GM23338 (cell line): ENCODE measurements around the gene TYW5. TPM values are rescaled to one million over a fixed set of nuclear protein-coding genes. Genes with fewer than 3 reads are reported as not detected.

Source experiments
- ATAC-seq: fragments of 200-7000 bp; cut with Tn5 transposase; 3 replicates; pipeline ENCODE4 v1.9.1; 2020
- DNase-seq: peaks from one replicate; pipeline ENCODE4 v3.0.0-alpha.2; 2015; ENCODE audit warnings: low spot score
- H2AFZ ChIP-seq: fragments of 200-600 bp; sonication (generic); 2 replicates; pipeline ENCODE4 v1.8.0; 2016; ENCODE audit warnings: antibody characterized with exemption, mild to moderate bottlenecking, moderate library complexity
- H3F3A ChIP-seq: fragments of 200-600 bp; sonication (generic); replicated peaks from 2 replicates; pipeline ENCODE4 v1.8.0; 2017; ENCODE audit warnings: antibody characterized with exemption, mixed run types, low read depth
- H3K27ac ChIP-seq: fragments of 200-600 bp; sonication (generic); 2 replicates; pipeline ENCODE4 v1.6.1; 2016; ENCODE audit warnings: low read depth
- H3K27me3 ChIP-seq: fragments of 200-600 bp; sonication (generic); 2 replicates; pipeline ENCODE4 v1.8.0; 2016; ENCODE audit warnings: mild to moderate bottlenecking, mixed run types, moderate library complexity; ENCODE audit not compliant: insufficient read depth
- H3K36me3 ChIP-seq: fragments of 200-600 bp; sonication (generic); 2 replicates; pipeline ENCODE4 v1.8.0; 2016; ENCODE audit warnings: mild to moderate bottlenecking; ENCODE audit not compliant: insufficient read depth
- H3K4me1 ChIP-seq: fragments of 200-600 bp; sonication (generic); 2 replicates; pipeline ENCODE4 v1.8.0; 2016; ENCODE audit warnings: mild to moderate bottlenecking, moderate library complexity; ENCODE audit not compliant: insufficient read depth
- H3K4me2 ChIP-seq: fragments of 200-600 bp; sonication (generic); 2 replicates; pipeline ENCODE4 v1.7.1; 2017; ENCODE audit warnings: mixed run types
- H3K4me3 ChIP-seq: fragments of 200-600 bp; sonication (generic); 2 replicates; pipeline ENCODE4 v1.6.1; 2016; ENCODE audit warnings: mixed run types
- H3K79me2 ChIP-seq: fragments of 200-600 bp; sonication (generic); replicated peaks from 2 replicates; pipeline ENCODE4 v1.8.0; 2017; ENCODE audit warnings: mild to moderate bottlenecking; ENCODE audit not compliant: insufficient read depth
- H3K9me2 ChIP-seq: fragments of 200-600 bp; sonication (generic); 2 replicates; pipeline ENCODE4 v1.8.0; 2017; ENCODE audit not compliant: insufficient read depth
- H4K20me1 ChIP-seq: fragments of 200-600 bp; sonication (generic); replicated peaks from 2 replicates; pipeline ENCODE4 v1.8.0; 2017; ENCODE audit warnings: mild to moderate bottlenecking; ENCODE audit not compliant: insufficient read depth
- H3K27ac Mint-ChIP-seq: 2 replicates; pipeline ENCODE4 v1.8.0; 2020; ENCODE audit warnings: inconsistent platforms, mild to moderate bottlenecking, moderate library complexity, mixed read lengths
- H3K27me3 Mint-ChIP-seq: 3 replicates; pipeline ENCODE4 v1.8.0; 2022; ENCODE audit warnings: low read depth, mild to moderate bottlenecking, moderate library complexity, mixed read lengths, inconsistent platforms; ENCODE audit not compliant: insufficient read depth, poor library complexity
- H3K36me3 Mint-ChIP-seq: 3 replicates; pipeline ENCODE4 v1.8.0; 2021; ENCODE audit warnings: low read depth, mild to moderate bottlenecking, inconsistent platforms, moderate library complexity, mixed read lengths
- H3K4me1 Mint-ChIP-seq: 3 replicates; pipeline ENCODE4 v1.8.0; 2020; ENCODE audit warnings: mild to moderate bottlenecking, inconsistent platforms, mixed read lengths
- H3K4me3 Mint-ChIP-seq: 3 replicates; pipeline ENCODE4 v1.8.0; 2021; ENCODE audit warnings: moderate library complexity, mild to moderate bottlenecking, inconsistent platforms, mixed read lengths
- H3K9me3 Mint-ChIP-seq: 3 replicates; pipeline ENCODE4 v1.8.0; 2020; ENCODE audit warnings: moderate library complexity, mild to moderate bottlenecking, inconsistent platforms, mixed read lengths
- CREB1 ChIP-seq: fragments of 250-450 bp; sonication (Bioruptor Pico); IDR thresholded peaks from 2 replicates; pipeline ENCODE4 v1.5.0; 2020; ENCODE audit warnings: low read depth, mild to moderate bottlenecking, moderate library complexity
- EZH2 ChIP-seq: fragments of 200-600 bp; sonication (generic); IDR thresholded peaks from one replicate; pipeline ENCODE4 v1.8.0; 2017; ENCODE audit warnings: antibody characterized with exemption, mild to moderate bottlenecking, low read depth; ENCODE audit not compliant: unreplicated experiment
- EZH2phosphoT487 ChIP-seq: fragments of 200-600 bp; sonication (generic); IDR thresholded peaks from one replicate; pipeline ENCODE4 v1.8.1; 2018; ENCODE audit warnings: antibody characterized with exemption; ENCODE audit not compliant: unreplicated experiment
- JUNB ChIP-seq: IDR thresholded peaks from one replicate; pipeline ENCODE4 v1.6.1; 2016; ENCODE audit warnings: antibody characterized with exemption; ENCODE audit not compliant: unreplicated experiment
- NANOG ChIP-seq: IDR thresholded peaks from 2 replicates; pipeline ENCODE4 v1.6.1; 2016; ENCODE audit warnings: antibody characterized with exemption, borderline replicate concordance
- POLR2AphosphoS5 ChIP-seq: IDR thresholded peaks from 2 replicates; pipeline ENCODE4 v1.6.1; 2016; ENCODE audit warnings: antibody characterized with exemption, low read depth
- STAT1 ChIP-seq: IDR thresholded peaks from one replicate; pipeline ENCODE4 v1.6.1; 2016; ENCODE audit warnings: antibody characterized with exemption; ENCODE audit not compliant: unreplicated experiment
- ZNF114 ChIP-seq: fragments of 250-450 bp; sonication (Bioruptor Pico); IDR thresholded peaks from 2 replicates; pipeline ENCODE4 v1.5.0; 2020; ENCODE audit warnings: mild to moderate bottlenecking, moderate library complexity
- ZNF331 ChIP-seq: fragments of 250-450 bp; sonication (Bioruptor Pico); IDR thresholded peaks from 2 replicates; pipeline ENCODE4 v1.5.0; 2020; ENCODE audit warnings: low read depth, mild to moderate bottlenecking, moderate library complexity
- polyA plus RNA-seq: library from polyadenylated mRNA; unstranded; fragments of >200 nt; fragmentation: Nextera tagmentation; extraction: Ambion mirVana; gene quantifications from 2 replicates; pipeline ENCODE4 v1.2.1, GENCODE V29; 2016
- total RNA-seq: library from RNA; depleted of rRNA; stranded (reverse); fragments of >200 nt; shearing (Covaris generic); gene quantifications from 2 replicates; pipeline ENCODE4 v1.2.3, GENCODE V29; 2014
- TF ChIP-seq, protein P1 (sequence below): fragments of 250-450 bp; sonication (Bioruptor Pico); IDR thresholded peaks from 2 replicates; pipeline ENCODE4 v1.5.0; 2020; ENCODE audit warnings: mild to moderate bottlenecking, moderate library complexity
- TF ChIP-seq, protein P2 (sequence below): IDR thresholded peaks from 2 replicates; pipeline ENCODE4 v1.6.1; 2016; ENCODE audit warnings: antibody characterized with exemption
- TF ChIP-seq, protein P3 (sequence below), 2 experiments: fragments of 200-600 bp in 1 of 2; sonication (generic) in 1 of 2; conservative IDR thresholded peaks; 2 replicates each; pipeline versions ENCODE4 v1.5.1 to v1.6.1; 2016 to 2017; ENCODE audit warnings: antibody characterized with exemption in 2 of 2, low read depth in 2 of 2, mild to moderate bottlenecking in 2 of 2, moderate library complexity in 1 of 2
- TF ChIP-seq, protein P4 (sequence below): IDR thresholded peaks from one replicate; pipeline ENCODE4 v1.6.1; 2018; ENCODE audit warnings: antibody characterized with exemption; ENCODE audit not compliant: unreplicated experiment

The TYW5 gene
- total and polyA plus RNA-seq, 2 experiments from 2014 or later = 12.4 to 19.6 TPM

DNA sequence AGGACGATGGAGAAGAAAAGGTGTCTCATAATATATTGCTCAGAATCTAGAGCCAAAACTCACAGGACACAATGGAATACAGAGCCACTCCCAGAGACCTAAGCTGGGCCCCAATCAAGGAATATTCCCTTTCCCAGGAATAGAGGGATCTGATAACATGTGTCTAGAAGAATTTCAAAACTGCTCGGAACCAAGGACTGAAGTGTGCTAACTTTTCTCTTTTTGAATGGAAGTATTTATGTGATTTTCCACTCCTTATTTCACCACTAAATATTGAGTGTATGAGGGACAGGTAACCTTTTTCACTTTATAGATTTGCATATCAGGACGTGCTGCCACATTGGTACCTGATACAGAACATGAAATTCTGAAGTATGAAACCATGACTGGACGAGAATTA is 53.3 kb downstream of the TYW5 start:
- no peak for ATAC-seq
- Histone ChIP-seq H3K27me3 (no peaks in the 10 kb centered on the region), H3F3A (no peaks in the 10 kb centered on the region), H3K79me2 (no peaks in the 10 kb centered on the region), H3K9me2 (no peaks in the 10 kb centered on the region), H4K20me1 (no peaks in the 10 kb centered on the region), H2AFZ (no peak overlapping the region), H3K4me3 (no peak overlapping the region), H3K4me1 (0 out of 2 replicates have a peak, but pooled peaks cover 5% of the 10 kb centered on the region), H3K4me2 (no peak overlapping the region), H3K27ac (no peak overlapping the region), H3K36me3 (no peaks in the 10 kb centered on the region)
- no peak overlapping the region for H3K27ac Mint-ChIP-seq
- no peak for DNase-seq
- H3K9me3 Mint-ChIP-seq = no peaks in the 10 kb centered on the region
- H3K27me3 Mint-ChIP-seq = no peaks in the 10 kb centered on the region
- H3K4me3 Mint-ChIP-seq = no peak overlapping the region
- peaks cover 6% of the 10 kb centered on the region; the same call in 2 of the 3 replicates for H3K4me1 Mint-ChIP-seq
- TF ChIP-seq STAT1 (no peak), JUNB (no peak), ZNF331 (CRISPR knock-in tag) (no peak), POLR2AphosphoS5 (no peak), NANOG (no peak), ZNF114 (CRISPR knock-in tag) (no peak), CREB1 (no peak), EZH2 (no peak), EZH2phosphoT487 (no peak)
- TF ChIP-seq, protein P1, sequence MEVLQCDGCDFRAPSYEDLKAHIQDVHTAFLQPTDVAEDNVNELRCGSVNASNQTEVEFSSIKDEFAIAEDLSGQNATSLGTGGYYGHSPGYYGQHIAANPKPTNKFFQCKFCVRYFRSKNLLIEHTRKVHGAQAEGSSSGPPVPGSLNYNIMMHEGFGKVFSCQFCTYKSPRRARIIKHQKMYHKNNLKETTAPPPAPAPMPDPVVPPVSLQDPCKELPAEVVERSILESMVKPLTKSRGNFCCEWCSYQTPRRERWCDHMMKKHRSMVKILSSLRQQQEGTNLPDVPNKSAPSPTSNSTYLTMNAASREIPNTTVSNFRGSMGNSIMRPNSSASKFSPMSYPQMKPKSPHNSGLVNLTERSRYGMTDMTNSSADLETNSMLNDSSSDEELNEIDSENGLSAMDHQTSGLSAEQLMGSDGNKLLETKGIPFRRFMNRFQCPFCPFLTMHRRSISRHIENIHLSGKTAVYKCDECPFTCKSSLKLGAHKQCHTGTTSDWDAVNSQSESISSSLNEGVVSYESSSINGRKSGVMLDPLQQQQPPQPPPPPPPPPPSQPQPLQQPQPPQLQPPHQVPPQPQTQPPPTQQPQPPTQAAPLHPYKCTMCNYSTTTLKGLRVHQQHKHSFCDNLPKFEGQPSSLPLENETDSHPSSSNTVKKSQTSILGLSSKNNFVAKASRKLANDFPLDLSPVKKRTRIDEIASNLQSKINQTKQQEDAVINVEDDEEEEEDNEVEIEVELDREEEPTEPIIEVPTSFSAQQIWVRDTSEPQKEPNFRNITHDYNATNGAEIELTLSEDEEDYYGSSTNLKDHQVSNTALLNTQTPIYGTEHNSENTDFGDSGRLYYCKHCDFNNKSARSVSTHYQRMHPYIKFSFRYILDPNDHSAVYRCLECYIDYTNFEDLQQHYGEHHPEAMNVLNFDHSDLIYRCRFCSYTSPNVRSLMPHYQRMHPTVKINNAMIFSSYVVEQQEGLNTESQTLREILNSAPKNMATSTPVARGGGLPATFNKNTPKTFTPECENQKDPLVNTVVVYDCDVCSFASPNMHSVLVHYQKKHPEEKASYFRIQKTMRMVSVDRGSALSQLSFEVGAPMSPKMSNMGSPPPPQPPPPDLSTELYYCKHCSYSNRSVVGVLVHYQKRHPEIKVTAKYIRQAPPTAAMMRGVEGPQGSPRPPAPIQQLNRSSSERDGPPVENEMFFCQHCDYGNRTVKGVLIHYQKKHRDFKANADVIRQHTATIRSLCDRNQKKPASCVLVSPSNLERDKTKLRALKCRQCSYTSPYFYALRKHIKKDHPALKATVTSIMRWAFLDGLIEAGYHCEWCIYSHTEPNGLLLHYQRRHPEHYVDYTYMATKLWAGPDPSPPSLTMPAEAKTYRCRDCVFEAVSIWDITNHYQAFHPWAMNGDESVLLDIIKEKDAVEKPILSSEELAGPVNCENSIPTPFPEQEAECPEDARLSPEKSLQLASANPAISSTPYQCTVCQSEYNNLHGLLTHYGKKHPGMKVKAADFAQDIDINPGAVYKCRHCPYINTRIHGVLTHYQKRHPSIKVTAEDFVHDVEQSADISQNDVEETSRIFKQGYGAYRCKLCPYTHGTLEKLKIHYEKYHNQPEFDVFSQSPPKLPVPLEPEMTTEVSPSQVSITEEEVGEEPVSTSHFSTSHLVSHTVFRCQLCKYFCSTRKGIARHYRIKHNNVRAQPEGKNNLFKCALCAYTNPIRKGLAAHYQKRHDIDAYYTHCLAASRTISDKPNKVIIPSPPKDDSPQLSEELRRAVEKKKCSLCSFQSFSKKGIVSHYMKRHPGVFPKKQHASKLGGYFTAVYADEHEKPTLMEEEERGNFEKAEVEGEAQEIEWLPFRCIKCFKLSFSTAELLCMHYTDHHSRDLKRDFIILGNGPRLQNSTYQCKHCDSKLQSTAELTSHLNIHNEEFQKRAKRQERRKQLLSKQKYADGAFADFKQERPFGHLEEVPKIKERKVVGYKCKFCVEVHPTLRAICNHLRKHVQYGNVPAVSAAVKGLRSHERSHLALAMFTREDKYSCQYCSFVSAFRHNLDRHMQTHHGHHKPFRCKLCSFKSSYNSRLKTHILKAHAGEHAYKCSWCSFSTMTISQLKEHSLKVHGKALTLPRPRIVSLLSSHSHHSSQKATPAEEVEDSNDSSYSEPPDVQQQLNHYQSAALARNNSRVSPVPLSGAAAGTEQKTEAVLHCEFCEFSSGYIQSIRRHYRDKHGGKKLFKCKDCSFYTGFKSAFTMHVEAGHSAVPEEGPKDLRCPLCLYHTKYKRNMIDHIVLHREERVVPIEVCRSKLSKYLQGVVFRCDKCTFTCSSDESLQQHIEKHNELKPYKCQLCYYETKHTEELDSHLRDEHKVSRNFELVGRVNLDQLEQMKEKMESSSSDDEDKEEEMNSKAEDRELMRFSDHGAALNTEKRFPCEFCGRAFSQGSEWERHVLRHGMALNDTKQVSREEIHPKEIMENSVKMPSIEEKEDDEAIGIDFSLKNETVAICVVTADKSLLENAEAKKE (CRISPR knock-in tag) = no peak
- TF ChIP-seq, protein P2, sequence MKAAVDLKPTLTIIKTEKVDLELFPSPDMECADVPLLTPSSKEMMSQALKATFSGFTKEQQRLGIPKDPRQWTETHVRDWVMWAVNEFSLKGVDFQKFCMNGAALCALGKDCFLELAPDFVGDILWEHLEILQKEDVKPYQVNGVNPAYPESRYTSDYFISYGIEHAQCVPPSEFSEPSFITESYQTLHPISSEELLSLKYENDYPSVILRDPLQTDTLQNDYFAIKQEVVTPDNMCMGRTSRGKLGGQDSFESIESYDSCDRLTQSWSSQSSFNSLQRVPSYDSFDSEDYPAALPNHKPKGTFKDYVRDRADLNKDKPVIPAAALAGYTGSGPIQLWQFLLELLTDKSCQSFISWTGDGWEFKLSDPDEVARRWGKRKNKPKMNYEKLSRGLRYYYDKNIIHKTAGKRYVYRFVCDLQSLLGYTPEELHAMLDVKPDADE = no peak
- TF ChIP-seq, protein P3, sequence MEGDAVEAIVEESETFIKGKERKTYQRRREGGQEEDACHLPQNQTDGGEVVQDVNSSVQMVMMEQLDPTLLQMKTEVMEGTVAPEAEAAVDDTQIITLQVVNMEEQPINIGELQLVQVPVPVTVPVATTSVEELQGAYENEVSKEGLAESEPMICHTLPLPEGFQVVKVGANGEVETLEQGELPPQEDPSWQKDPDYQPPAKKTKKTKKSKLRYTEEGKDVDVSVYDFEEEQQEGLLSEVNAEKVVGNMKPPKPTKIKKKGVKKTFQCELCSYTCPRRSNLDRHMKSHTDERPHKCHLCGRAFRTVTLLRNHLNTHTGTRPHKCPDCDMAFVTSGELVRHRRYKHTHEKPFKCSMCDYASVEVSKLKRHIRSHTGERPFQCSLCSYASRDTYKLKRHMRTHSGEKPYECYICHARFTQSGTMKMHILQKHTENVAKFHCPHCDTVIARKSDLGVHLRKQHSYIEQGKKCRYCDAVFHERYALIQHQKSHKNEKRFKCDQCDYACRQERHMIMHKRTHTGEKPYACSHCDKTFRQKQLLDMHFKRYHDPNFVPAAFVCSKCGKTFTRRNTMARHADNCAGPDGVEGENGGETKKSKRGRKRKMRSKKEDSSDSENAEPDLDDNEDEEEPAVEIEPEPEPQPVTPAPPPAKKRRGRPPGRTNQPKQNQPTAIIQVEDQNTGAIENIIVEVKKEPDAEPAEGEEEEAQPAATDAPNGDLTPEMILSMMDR (conservative IDR thresholded peaks at IDR 0.05; ENCODE audit: low read depth in 2 of 2) = no peak
- TF ChIP-seq, protein P4, sequence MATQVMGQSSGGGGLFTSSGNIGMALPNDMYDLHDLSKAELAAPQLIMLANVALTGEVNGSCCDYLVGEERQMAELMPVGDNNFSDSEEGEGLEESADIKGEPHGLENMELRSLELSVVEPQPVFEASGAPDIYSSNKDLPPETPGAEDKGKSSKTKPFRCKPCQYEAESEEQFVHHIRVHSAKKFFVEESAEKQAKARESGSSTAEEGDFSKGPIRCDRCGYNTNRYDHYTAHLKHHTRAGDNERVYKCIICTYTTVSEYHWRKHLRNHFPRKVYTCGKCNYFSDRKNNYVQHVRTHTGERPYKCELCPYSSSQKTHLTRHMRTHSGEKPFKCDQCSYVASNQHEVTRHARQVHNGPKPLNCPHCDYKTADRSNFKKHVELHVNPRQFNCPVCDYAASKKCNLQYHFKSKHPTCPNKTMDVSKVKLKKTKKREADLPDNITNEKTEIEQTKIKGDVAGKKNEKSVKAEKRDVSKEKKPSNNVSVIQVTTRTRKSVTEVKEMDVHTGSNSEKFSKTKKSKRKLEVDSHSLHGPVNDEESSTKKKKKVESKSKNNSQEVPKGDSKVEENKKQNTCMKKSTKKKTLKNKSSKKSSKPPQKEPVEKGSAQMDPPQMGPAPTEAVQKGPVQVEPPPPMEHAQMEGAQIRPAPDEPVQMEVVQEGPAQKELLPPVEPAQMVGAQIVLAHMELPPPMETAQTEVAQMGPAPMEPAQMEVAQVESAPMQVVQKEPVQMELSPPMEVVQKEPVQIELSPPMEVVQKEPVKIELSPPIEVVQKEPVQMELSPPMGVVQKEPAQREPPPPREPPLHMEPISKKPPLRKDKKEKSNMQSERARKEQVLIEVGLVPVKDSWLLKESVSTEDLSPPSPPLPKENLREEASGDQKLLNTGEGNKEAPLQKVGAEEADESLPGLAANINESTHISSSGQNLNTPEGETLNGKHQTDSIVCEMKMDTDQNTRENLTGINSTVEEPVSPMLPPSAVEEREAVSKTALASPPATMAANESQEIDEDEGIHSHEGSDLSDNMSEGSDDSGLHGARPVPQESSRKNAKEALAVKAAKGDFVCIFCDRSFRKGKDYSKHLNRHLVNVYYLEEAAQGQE = no peak
- H3K36me3 Mint-ChIP-seq = no peaks in the 10 kb centered on the region
